ENCODE results near the gene HIVEP3.

The HIVEP3 gene

DNA sequence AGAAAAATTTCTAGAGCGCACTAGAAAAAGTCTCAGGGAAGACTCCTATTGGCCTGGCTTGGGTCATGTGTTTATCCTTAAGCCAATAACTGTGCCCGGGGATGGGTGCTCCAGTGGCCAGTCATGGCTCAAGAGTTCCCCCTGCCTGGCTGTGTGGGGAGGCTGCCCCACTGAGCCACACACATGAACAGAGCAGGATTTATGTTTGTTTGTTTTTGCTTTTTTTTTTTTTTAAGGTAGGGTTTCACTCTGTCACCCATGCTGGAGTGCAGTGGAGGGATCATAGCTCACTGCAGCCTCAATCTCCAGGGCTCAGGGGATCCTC lies 456.1 kb downstream of the HIVEP3 start:
- Histone ChIP-seq H3K4me3 (ENCODE audit: low read length in 2 of 2) (no peak overlapping the region), H3K9me3 (replicated peaks in 1 of 2; ENCODE audit: control insufficient read depth in 2 of 2, insufficient read depth in 1 of 2, low read depth in 1 of 2, low read length in 2 of 2) (no peaks in the 10 kb centered on the region), H2AK5ac (ENCODE audit: low read depth, low read length) (no peak overlapping the region), H3K27ac (replicated peaks; ENCODE audit: low read length) (no peak overlapping the region), H2AFZ (ENCODE audit: low read length) (no peak overlapping the region), H2BK15ac (ENCODE audit: low read length) (no peak overlapping the region), H4K8ac (ENCODE audit: low read depth, low read length) (no peak overlapping the region), H4K91ac (ENCODE audit: low read depth, low read length, poor library complexity) (no peak overlapping the region), H2BK12ac (ENCODE audit: low read length) (no peak overlapping the region), H2BK120ac (ENCODE audit: low read depth, low read length) (no peak overlapping the region), H3K4ac (ENCODE audit: low read length) (no peak overlapping the region), H3K23ac (ENCODE audit: low read depth, low read length, poor library complexity) (no peak overlapping the region), H3K18ac (ENCODE audit: low read length) (no peak overlapping the region), H3K9ac (ENCODE audit: low read depth, low read length, poor library complexity) (no peak overlapping the region), H3K79me1 (ENCODE audit: low read depth, low read length) (no peaks in the 10 kb centered on the region), H3K27me3 (ENCODE audit: control insufficient read depth in 3 of 3, insufficient read depth in 3 of 3, low read depth in 1 of 3, low read length in 3 of 3) (peaks cover 0 to 35% (median 0%) of the 10 kb centered on the region in 3 experiments), H3K14ac (ENCODE audit: low read length) (no peak overlapping the region), H3K4me1 (ENCODE audit: control insufficient read depth in 2 of 2, insufficient read depth in 1 of 2, low read depth in 1 of 2, low read length in 2 of 2) (no peaks in the 10 kb centered on the region), H3K4me2 (ENCODE audit: insufficient read depth, low read length, poor library complexity, severe bottlenecking) (no peak overlapping the region), H3K36me3 (replicated peaks in 1 of 2; ENCODE audit: control insufficient read depth in 2 of 2, insufficient read depth in 2 of 2, low read length in 2 of 2) (no peaks in the 10 kb centered on the region), H2BK5ac (ENCODE audit: low read length) (no peak overlapping the region)
- DNase-seq (ENCODE audit: low spot score), result no peak
- WGBS, 2 donors (ENCODE audit: extremely low coverage in 2 of 2, insufficient read length in 2 of 2, insufficient replicate concordance in 1 of 2), result no CpG with 5 or more reads among the region's 2 CpGs

DNA sequence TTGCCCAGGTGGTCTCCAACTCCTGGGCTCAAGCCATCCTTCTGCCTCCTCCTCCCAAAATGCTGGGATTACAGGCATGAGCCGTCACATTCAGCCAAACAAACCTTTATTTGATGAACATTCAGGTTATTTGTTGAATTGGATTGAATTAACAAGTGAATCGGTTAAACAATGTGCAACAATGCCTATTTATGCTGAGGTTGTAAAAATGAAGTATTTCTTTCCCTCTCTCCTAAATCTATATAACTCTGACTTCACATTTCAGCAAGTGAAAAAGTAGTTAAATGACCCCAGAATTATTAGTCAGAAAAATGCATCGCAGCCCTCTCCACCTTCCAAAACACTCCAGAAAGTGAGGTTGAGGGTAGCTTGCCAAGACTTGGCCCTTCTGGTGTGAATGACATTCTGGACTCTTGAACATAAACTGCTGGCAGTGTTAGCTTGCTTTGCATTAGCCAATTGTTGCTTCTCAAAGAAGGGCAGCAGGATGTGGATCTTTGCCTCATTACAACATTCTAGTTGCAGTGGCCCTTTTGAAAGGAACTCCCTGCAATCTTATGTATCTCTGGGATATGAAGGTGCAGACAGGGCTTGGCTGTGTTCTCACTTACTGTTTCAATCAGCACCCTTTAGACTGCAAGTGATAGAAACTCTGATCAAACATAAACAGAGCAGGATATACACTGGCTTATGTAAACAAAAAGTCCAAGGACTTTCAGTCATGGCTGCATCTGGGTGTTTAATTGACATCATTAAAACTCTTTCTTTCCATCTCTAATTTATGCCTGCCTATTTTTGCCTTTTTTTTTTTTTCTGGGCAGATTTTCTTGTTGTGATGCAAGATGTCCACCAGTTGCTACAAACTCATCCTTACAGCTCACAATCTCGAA lies 456.7 kb downstream of the HIVEP3 start:
- Histone ChIP-seq H2BK120ac (ENCODE audit: low read depth, low read length) (no peak overlapping the region), H3K9ac (ENCODE audit: low read depth, low read length, poor library complexity) (no peak overlapping the region), H2AK5ac (ENCODE audit: low read depth, low read length) (no peak overlapping the region), H3K36me3 (replicated peaks in 1 of 2; ENCODE audit: control insufficient read depth in 2 of 2, insufficient read depth in 2 of 2, low read length in 2 of 2) (no peaks in the 10 kb centered on the region), H3K4me2 (ENCODE audit: insufficient read depth, low read length, poor library complexity, severe bottlenecking) (no peak overlapping the region), H3K4ac (ENCODE audit: low read length) (no peak overlapping the region), H3K4me3 (ENCODE audit: low read length in 2 of 2) (no peak overlapping the region), H3K9me3 (replicated peaks in 1 of 2; ENCODE audit: control insufficient read depth in 2 of 2, insufficient read depth in 1 of 2, low read depth in 1 of 2, low read length in 2 of 2) (no peaks in the 10 kb centered on the region), H3K27ac (replicated peaks; ENCODE audit: low read length) (no peak overlapping the region), H2AFZ (ENCODE audit: low read length) (peak overlapping the region; percentile 29), H3K27me3 (ENCODE audit: control insufficient read depth in 3 of 3, insufficient read depth in 3 of 3, low read depth in 1 of 3, low read length in 3 of 3) (peaks cover 0 to 33% (median 0%) of the 10 kb centered on the region in 3 experiments), H3K18ac (ENCODE audit: low read length) (no peak overlapping the region), H3K23ac (ENCODE audit: low read depth, low read length, poor library complexity) (no peak overlapping the region), H3K79me1 (ENCODE audit: low read depth, low read length) (no peaks in the 10 kb centered on the region), H2BK12ac (ENCODE audit: low read length) (no peak overlapping the region), H2BK15ac (ENCODE audit: low read length) (no peak overlapping the region), H4K91ac (ENCODE audit: low read depth, low read length, poor library complexity) (no peak overlapping the region), H4K8ac (ENCODE audit: low read depth, low read length) (no peak overlapping the region), H3K4me1 (ENCODE audit: control insufficient read depth in 2 of 2, insufficient read depth in 1 of 2, low read depth in 1 of 2, low read length in 2 of 2) (no peaks in the 10 kb centered on the region), H2BK5ac (ENCODE audit: low read length) (no peak overlapping the region), H3K14ac (ENCODE audit: low read length) (no peak overlapping the region)
- no CpG with 5 or more reads among the region's 4 CpGs for WGBS, 2 donors (ENCODE audit: extremely low coverage in 2 of 2, insufficient read length in 2 of 2, insufficient replicate concordance in 1 of 2)
- no peak for DNase-seq (ENCODE audit: low spot score)

DNA sequence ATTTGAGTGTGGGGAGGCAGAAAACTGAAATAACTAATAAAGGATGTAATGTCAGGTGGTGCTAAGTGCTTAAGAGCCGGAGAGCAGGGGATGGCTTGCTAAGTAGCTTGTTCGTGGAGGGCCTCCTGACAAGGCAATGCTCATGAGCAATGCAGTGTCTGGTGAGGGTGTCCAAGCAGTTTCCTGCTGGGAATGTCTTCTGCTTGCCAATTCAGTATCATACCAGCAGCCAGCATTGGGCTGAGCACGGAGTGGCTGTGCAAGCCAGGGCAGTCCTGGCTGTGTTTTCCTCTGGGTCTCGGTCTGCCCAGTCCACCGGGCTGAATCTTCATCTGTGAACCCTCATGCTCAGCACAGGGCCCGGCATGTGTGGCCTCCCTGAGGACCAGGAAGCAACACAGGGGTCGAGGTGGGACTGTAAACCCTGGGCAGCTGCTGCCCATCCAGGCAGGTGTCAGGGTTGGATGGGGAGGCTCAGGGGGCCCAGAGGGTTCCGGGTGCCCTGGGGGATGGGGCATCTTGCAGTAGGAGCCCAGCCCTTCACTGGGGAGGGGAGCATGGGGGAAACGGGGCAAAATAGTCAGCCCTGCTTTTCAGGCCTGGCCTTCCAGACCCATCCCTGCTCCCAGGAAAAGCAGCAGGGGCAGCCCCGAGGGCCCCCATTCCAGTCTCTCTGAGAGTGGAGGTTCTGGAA lies 461.7 kb downstream of the HIVEP3 start:
- no peak overlapping the region for H4K91ac ChIP-seq (ENCODE audit: low read depth, low read length, poor library complexity)
- H3K4me2 ChIP-seq (ENCODE audit: insufficient read depth, low read length, poor library complexity, severe bottlenecking), result no peak overlapping the region
- H4K8ac ChIP-seq (ENCODE audit: low read depth, low read length), result peak overlapping the region; percentile 98
- no peak overlapping the region for H2AFZ ChIP-seq (ENCODE audit: low read length)
- no peaks in the 10 kb centered on the region for H3K36me3 ChIP-seq (replicated peaks in 1 of 2; ENCODE audit: control insufficient read depth in 2 of 2, insufficient read depth in 2 of 2, low read length in 2 of 2)
- H3K79me1 ChIP-seq (ENCODE audit: low read depth, low read length), result no peaks in the 10 kb centered on the region
- peak overlapping the region; percentile 46 for H3K23ac ChIP-seq (ENCODE audit: low read depth, low read length, poor library complexity)
- no peak for DNase-seq (ENCODE audit: low spot score)
- no peak overlapping the region for H3K27ac ChIP-seq (replicated peaks; ENCODE audit: low read length)
- peak overlapping the region; percentile 33 for H2BK15ac ChIP-seq (ENCODE audit: low read length)
- peak overlapping the region; percentile 15 for H2AK5ac ChIP-seq (ENCODE audit: low read depth, low read length)
- H3K9me3 ChIP-seq (replicated peaks in 1 of 2; ENCODE audit: control insufficient read depth in 2 of 2, insufficient read depth in 1 of 2, low read depth in 1 of 2, low read length in 2 of 2), result no peaks in the 10 kb centered on the region
- no peak overlapping the region for H3K4me3 ChIP-seq (ENCODE audit: low read length in 2 of 2)
- H3K18ac ChIP-seq (ENCODE audit: low read length), result peak overlapping the region; percentile 66
- H3K14ac ChIP-seq (ENCODE audit: low read length), result no peak overlapping the region
- H2BK120ac ChIP-seq (ENCODE audit: low read depth, low read length), result no peak overlapping the region
- H2BK12ac ChIP-seq (ENCODE audit: low read length), result no peak overlapping the region
- no peak overlapping the region for H3K4ac ChIP-seq (ENCODE audit: low read length)
- no peak overlapping the region for H2BK5ac ChIP-seq (ENCODE audit: low read length)
- peaks cover 0 to 24% (median 0%) of the 10 kb centered on the region in 3 experiments for H3K27me3 ChIP-seq (ENCODE audit: control insufficient read depth in 3 of 3, insufficient read depth in 3 of 3, low read depth in 1 of 3, low read length in 3 of 3)
- WGBS, 2 donors (ENCODE audit: extremely low coverage in 2 of 2, insufficient read length in 2 of 2, insufficient replicate concordance in 1 of 2), result no CpG with 5 or more reads among the region's 10 CpGs
- H3K4me1 ChIP-seq (ENCODE audit: control insufficient read depth in 2 of 2, insufficient read depth in 1 of 2, low read depth in 1 of 2, low read length in 2 of 2), result peaks cover 2 to 5% of the 10 kb centered on the region in 2 donors
- H3K9ac ChIP-seq (ENCODE audit: low read depth, low read length, poor library complexity), result no peak overlapping the region
